HL-60 (cell line): ENCODE results near the gene CTNNA3.

Experiments used
- CTCF ChIP-seq: IDR thresholded peaks from one replicate; pipeline ENCODE4 v1.5.1; 2011; ENCODE audit warnings: low read length, control low read depth, inconsistent platforms; ENCODE audit not compliant: insufficient read depth
- GABPA ChIP-seq: IDR thresholded peaks from 2 replicates; pipeline ENCODE4 v1.6.1; 2012; ENCODE audit warnings: low read depth
- POLR2AphosphoS5 ChIP-seq: IDR thresholded peaks from 2 replicates; pipeline ENCODE4 v1.6.1; 2012; ENCODE audit warnings: low read depth
- REST ChIP-seq: IDR thresholded peaks from 2 replicates; pipeline ENCODE4 v1.6.1; 2012; ENCODE audit warnings: low read depth; ENCODE audit not compliant: insufficient replicate concordance

- TF ChIP-seq POLR2AphosphoS5: no peak
- no peak for TF ChIP-seq REST
- TF ChIP-seq CTCF: no peak
- TF ChIP-seq GABPA: no peak
Observed at GRCh38 chr10:67242528-67242927, 453.5 kb downstream of the CTNNA3 start.
